ENCODE results near the gene PRLHR.

GRCh38 chr10:118595598-118596425 is at the start of gene PRLHR:
- TF ChIP-seq, protein P1, sequence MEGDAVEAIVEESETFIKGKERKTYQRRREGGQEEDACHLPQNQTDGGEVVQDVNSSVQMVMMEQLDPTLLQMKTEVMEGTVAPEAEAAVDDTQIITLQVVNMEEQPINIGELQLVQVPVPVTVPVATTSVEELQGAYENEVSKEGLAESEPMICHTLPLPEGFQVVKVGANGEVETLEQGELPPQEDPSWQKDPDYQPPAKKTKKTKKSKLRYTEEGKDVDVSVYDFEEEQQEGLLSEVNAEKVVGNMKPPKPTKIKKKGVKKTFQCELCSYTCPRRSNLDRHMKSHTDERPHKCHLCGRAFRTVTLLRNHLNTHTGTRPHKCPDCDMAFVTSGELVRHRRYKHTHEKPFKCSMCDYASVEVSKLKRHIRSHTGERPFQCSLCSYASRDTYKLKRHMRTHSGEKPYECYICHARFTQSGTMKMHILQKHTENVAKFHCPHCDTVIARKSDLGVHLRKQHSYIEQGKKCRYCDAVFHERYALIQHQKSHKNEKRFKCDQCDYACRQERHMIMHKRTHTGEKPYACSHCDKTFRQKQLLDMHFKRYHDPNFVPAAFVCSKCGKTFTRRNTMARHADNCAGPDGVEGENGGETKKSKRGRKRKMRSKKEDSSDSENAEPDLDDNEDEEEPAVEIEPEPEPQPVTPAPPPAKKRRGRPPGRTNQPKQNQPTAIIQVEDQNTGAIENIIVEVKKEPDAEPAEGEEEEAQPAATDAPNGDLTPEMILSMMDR (IDR thresholded peaks at IDR 0.05; ENCODE audit: borderline replicate concordance, extremely low read depth, low read length, poor library complexity, severe bottlenecking): no peak
- TF ChIP-seq EZH2 (IDR thresholded peaks at IDR 0.05; ENCODE audit: borderline replicate concordance, low read depth, low read length, severe bottlenecking): no peak

All from DND-41 (cell line).